OCI-LY1 (cell line): Measurements from ENCODE around the gene KCNH4.

ENCODE experiments used
- H2AFZ ChIP-seq: fragments of 200-600 bp; sonication (generic), shearing (Covaris generic); 2 replicates; pipeline ENCODE4 v1.6.0; 2014; ENCODE audit warnings: antibody characterized with exemption, mild to moderate bottlenecking, low read length
- H3F3A ChIP-seq: fragments of 200-600 bp; sonication (generic), shearing (Covaris generic); 2 replicates; pipeline ENCODE4 v1.6.0; 2014; ENCODE audit warnings: mild to moderate bottlenecking, antibody characterized with exemption, low read length, moderate library complexity; ENCODE audit not compliant: insufficient read depth
- H3K27ac ChIP-seq: fragments of 200-600 bp; sonication (generic); 2 replicates; pipeline ENCODE4 v1.5.1; 2014; ENCODE audit warnings: low read length, mixed run types, mild to moderate bottlenecking, low read depth; ENCODE audit not compliant: poor library complexity, severe bottlenecking
- H3K27me3 ChIP-seq: fragments of 200-600 bp; sonication (generic); 2 replicates; pipeline ENCODE4 v1.6.0; 2014; ENCODE audit warnings: antibody characterized with exemption, mild to moderate bottlenecking, low read length, moderate library complexity; ENCODE audit not compliant: insufficient read depth
- H3K36me3 ChIP-seq: fragments of 200-600 bp; sonication (generic); 2 replicates; pipeline ENCODE4 v1.6.1; 2014; ENCODE audit warnings: mild to moderate bottlenecking, antibody characterized with exemption, low read length, moderate library complexity, mixed read lengths; ENCODE audit not compliant: insufficient read depth
- H3K4me1 ChIP-seq: fragments of 200-600 bp; sonication (generic); 2 replicates; pipeline ENCODE4 v1.5.1; 2014; ENCODE audit warnings: mild to moderate bottlenecking, low read length, moderate library complexity; ENCODE audit not compliant: insufficient read depth, severe bottlenecking
- H3K4me2 ChIP-seq: fragments of 200-600 bp; sonication (generic), shearing (Covaris generic); 2 replicates; pipeline ENCODE4 v1.6.1; 2014; ENCODE audit warnings: low read length
- H3K4me3 ChIP-seq: fragments of 200-600 bp; sonication (generic); 2 replicates; pipeline ENCODE4 v1.5.1; 2014; ENCODE audit warnings: low read length, low read depth, mild to moderate bottlenecking, mixed read lengths; ENCODE audit not compliant: poor library complexity, severe bottlenecking
- H3K79me2 ChIP-seq: fragments of 200-600 bp; shearing (Covaris generic); 2 replicates; pipeline ENCODE4 v1.6.1; 2016; ENCODE audit warnings: mixed run types, low read length, mixed read lengths; ENCODE audit not compliant: insufficient read depth
- H3K9ac ChIP-seq: fragments of 200-600 bp; sonication (generic), shearing (Covaris generic); 2 replicates; pipeline ENCODE4 v1.6.1; 2014; ENCODE audit warnings: mild to moderate bottlenecking, low read length, mixed read lengths
- H3K9me2 ChIP-seq: fragments of 200-600 bp; sonication (generic), shearing (Covaris generic); 2 replicates; pipeline ENCODE4 v1.6.1; 2014; ENCODE audit warnings: low read depth, mild to moderate bottlenecking, low read length, mixed read lengths
- H3K9me3 ChIP-seq: fragments of 200-600 bp; shearing (Covaris generic); 2 replicates; pipeline ENCODE4 v1.6.1; 2014; ENCODE audit warnings: low read length, mixed read lengths
- H4K20me1 ChIP-seq: fragments of 200-600 bp; sonication (generic), shearing (Covaris generic); 2 replicates; pipeline ENCODE4 v1.6.0; 2016; ENCODE audit warnings: mild to moderate bottlenecking, low read length; ENCODE audit not compliant: insufficient read depth
- CTCF ChIP-seq: fragments of 200-600 bp; sonication (generic), shearing (Covaris generic); IDR thresholded peaks from 2 replicates; pipeline ENCODE4 v1.5.1; 2017; ENCODE audit warnings: mild to moderate bottlenecking, antibody characterized with exemption, low read length, moderate library complexity, mixed read lengths
- EZH2 ChIP-seq: fragments of 200-600 bp; sonication (generic), shearing (Covaris generic); IDR thresholded peaks from 2 replicates; pipeline ENCODE4 v1.8.0; 2017; ENCODE audit warnings: borderline replicate concordance, mixed run types, mild to moderate bottlenecking, antibody characterized with exemption, low read length, moderate library complexity, mixed read lengths

The KCNH4 gene

GRCh38 chr17:42160531-42160910 is 20.4 kb downstream of the KCNH4 start:
- Histone ChIP-seq H3K9ac (no peak overlapping the region), H3F3A (no peaks in the 10 kb centered on the region), H3K9me3 (no peaks in the 10 kb centered on the region), H4K20me1 (no peaks in the 10 kb centered on the region), H3K27me3 (no peaks in the 10 kb centered on the region), H3K4me1 (no peaks in the 10 kb centered on the region), H3K9me2 (no peaks in the 10 kb centered on the region), H3K27ac (no peak overlapping the region), H3K36me3 (no peaks in the 10 kb centered on the region), H3K4me2 (no peak overlapping the region), H3K4me3 (no peak overlapping the region), H2AFZ (no peak overlapping the region), H3K79me2 (no peaks in the 10 kb centered on the region)
- TF ChIP-seq EZH2, result no peak
- TF ChIP-seq CTCF, result no peak

- H3K27me3 ChIP-seq, result no peaks in the 10 kb centered on the region
- no peak overlapping the region for H2AFZ ChIP-seq
- H3K9me2 ChIP-seq, result no peaks in the 10 kb centered on the region
- no peaks in the 10 kb centered on the region for H3K36me3 ChIP-seq
- H3F3A ChIP-seq, result no peaks in the 10 kb centered on the region
- H3K4me3 ChIP-seq, result no peak overlapping the region
- no peaks in the 10 kb centered on the region for H3K9me3 ChIP-seq
- no peak overlapping the region for H3K27ac ChIP-seq
- H3K79me2 ChIP-seq, result no peaks in the 10 kb centered on the region
- H3K4me1 ChIP-seq, result no peaks in the 10 kb centered on the region
- no peak overlapping the region for H3K4me2 ChIP-seq
- TF ChIP-seq EZH2 (no peak), CTCF (no peak)
- H4K20me1 ChIP-seq, result no peaks in the 10 kb centered on the region
- no peak overlapping the region for H3K9ac ChIP-seq
Measured at GRCh38 chr17:42159796-42160530, 21.0 kb downstream of the KCNH4 start.

- H4K20me1 ChIP-seq, result no peaks in the 10 kb centered on the region
- no peak for TF ChIP-seq CTCF
- no peak for TF ChIP-seq EZH2
- H3K4me3 ChIP-seq, result peak overlapping the region; percentile 90
- H3K27ac ChIP-seq, result no peak overlapping the region
- H3K36me3 ChIP-seq, result peaks cover 9% of the 10 kb centered on the region; the same call in 1 of the 2 replicates
- no peaks in the 10 kb centered on the region for H3K9me3 ChIP-seq
- H2AFZ ChIP-seq, result no peak overlapping the region
- no peaks in the 10 kb centered on the region for H3K9me2 ChIP-seq
- H3K4me1 ChIP-seq, result peaks cover 28% of the 10 kb centered on the region
- no peaks in the 10 kb centered on the region for H3K27me3 ChIP-seq
- no peak overlapping the region for H3K9ac ChIP-seq
- H3F3A ChIP-seq, result no peaks in the 10 kb centered on the region
- H3K79me2 ChIP-seq, result peaks cover 32% of the 10 kb centered on the region
- H3K4me2 ChIP-seq, result no peak overlapping the region; the same call in 1 of the 2 replicates
Measured at GRCh38 chr17:42155614-42156045, 25.3 kb downstream of the KCNH4 start.
